DND-41 (cell line): ENCODE data around the gene TELO2.

Experiments
- ATAC-seq: fragments of 200-7000 bp; cut with Tn5 transposase; 3 replicates; pipeline ENCODE4 v1.9.1; 2021; ENCODE audit warnings: low read depth; ENCODE audit not compliant: insufficient read depth
- DNase-seq: peaks from one replicate; pipeline ENCODE4 v3.0.0-alpha.2; 2020
- H2AFZ ChIP-seq: 2 replicates; pipeline ENCODE4 v1.6.0; 2012; ENCODE audit warnings: low read depth, low read length
- H3K27ac ChIP-seq: 2 replicates; pipeline ENCODE4 v1.5.1; 2012; ENCODE audit warnings: low read length, inconsistent platforms
- H3K27me3 ChIP-seq: fragments of 200-600 bp; sonication (generic); 2 replicates; pipeline ENCODE4 v1.6.0; 2012; ENCODE audit warnings: low read length, mild to moderate bottlenecking, inconsistent platforms; ENCODE audit not compliant: insufficient read depth, poor library complexity
- H3K36me3 ChIP-seq: 2 replicates; pipeline ENCODE4 v1.5.1; 2012; ENCODE audit warnings: low read length, inconsistent platforms; ENCODE audit not compliant: insufficient read depth
- H3K4me1 ChIP-seq: 2 replicates; pipeline ENCODE4 v1.5.1; 2012; ENCODE audit warnings: mild to moderate bottlenecking, low read length; ENCODE audit not compliant: insufficient read depth
- H3K4me2 ChIP-seq: 2 replicates; pipeline ENCODE4 v1.6.0; 2012; ENCODE audit warnings: mild to moderate bottlenecking, moderate library complexity, low read length, inconsistent platforms; ENCODE audit not compliant: insufficient read depth
- H3K4me3 ChIP-seq, 2 experiments: fragments of 200-600 bp in 1 of 2; shearing (Covaris generic) in 1 of 2; 2 replicates each; pipeline ENCODE4 v1.5.1; 2012 to 2016; ENCODE audit warnings: inconsistent platforms in 2 of 2, low read length in 2 of 2, mild to moderate bottlenecking in 2 of 2, low read depth in 1 of 2, moderate library complexity in 1 of 2
- H3K79me2 ChIP-seq: 2 replicates; pipeline ENCODE4 v1.6.0; 2012; ENCODE audit warnings: low read length, inconsistent platforms; ENCODE audit not compliant: insufficient read depth
- H3K9ac ChIP-seq: 2 replicates; pipeline ENCODE4 v1.6.0; 2012; ENCODE audit warnings: low read depth, mild to moderate bottlenecking, inconsistent platforms, low read length, moderate library complexity
- H3K9me3 ChIP-seq: 2 replicates; pipeline ENCODE4 v1.5.1; 2012; ENCODE audit warnings: low read length, moderate library complexity, mild to moderate bottlenecking, inconsistent platforms; ENCODE audit not compliant: insufficient read depth, severe bottlenecking
- H4K20me1 ChIP-seq: 2 replicates; pipeline ENCODE4 v1.6.0; 2012; ENCODE audit warnings: low read length; ENCODE audit not compliant: insufficient read depth
- EZH2 ChIP-seq: IDR thresholded peaks from 3 replicates; pipeline ENCODE4 v1.6.1; 2012; ENCODE audit warnings: borderline replicate concordance, low read depth, mild to moderate bottlenecking, moderate library complexity, low read length, inconsistent platforms; ENCODE audit not compliant: severe bottlenecking
- TF ChIP-seq, protein P1 (sequence below): IDR thresholded peaks from 2 replicates; pipeline ENCODE4 v1.5.1; 2012; ENCODE audit warnings: borderline replicate concordance, low read length, moderate library complexity, mild to moderate bottlenecking; ENCODE audit not compliant: poor library complexity, severe bottlenecking; ENCODE audit errors: extremely low read depth

Gene TELO2

DNA sequence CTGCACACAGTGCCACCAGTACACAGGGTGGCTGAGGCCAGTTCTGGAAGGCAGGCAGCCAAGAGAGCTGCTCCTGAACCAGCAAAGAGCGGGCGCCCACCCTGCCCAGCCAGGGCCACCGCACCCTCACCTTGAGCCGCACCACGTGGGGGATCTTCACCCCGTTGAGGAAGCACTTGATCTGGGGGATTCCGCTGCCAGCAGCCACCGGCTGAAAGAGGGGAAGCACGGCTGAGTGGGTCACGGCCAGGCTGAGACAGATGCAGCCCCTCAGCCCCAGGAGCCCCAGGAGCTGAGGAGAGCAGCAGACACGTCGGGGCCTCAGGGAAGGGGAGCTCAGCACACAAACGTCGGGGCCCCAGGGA is 34.2 kb upstream of the TELO2 start:
- peaks cover 5% of the 10 kb centered on the region; the same call in 1 of the 2 replicates for H3K79me2 ChIP-seq
- H3K27me3 ChIP-seq = no peaks in the 10 kb centered on the region
- no peak overlapping the region for H3K4me2 ChIP-seq
- no peaks in the 10 kb centered on the region for H3K9me3 ChIP-seq
- H2AFZ ChIP-seq = no peak overlapping the region
- no peak overlapping the region for H3K4me3 ChIP-seq
- no peak overlapping the region for H3K27ac ChIP-seq
- H3K36me3 ChIP-seq = peaks cover 70% of the 10 kb centered on the region
- ATAC-seq = no peak
- H4K20me1 ChIP-seq = peaks cover 5% of the 10 kb centered on the region
- TF ChIP-seq EZH2 = no peak
- TF ChIP-seq, protein P1, sequence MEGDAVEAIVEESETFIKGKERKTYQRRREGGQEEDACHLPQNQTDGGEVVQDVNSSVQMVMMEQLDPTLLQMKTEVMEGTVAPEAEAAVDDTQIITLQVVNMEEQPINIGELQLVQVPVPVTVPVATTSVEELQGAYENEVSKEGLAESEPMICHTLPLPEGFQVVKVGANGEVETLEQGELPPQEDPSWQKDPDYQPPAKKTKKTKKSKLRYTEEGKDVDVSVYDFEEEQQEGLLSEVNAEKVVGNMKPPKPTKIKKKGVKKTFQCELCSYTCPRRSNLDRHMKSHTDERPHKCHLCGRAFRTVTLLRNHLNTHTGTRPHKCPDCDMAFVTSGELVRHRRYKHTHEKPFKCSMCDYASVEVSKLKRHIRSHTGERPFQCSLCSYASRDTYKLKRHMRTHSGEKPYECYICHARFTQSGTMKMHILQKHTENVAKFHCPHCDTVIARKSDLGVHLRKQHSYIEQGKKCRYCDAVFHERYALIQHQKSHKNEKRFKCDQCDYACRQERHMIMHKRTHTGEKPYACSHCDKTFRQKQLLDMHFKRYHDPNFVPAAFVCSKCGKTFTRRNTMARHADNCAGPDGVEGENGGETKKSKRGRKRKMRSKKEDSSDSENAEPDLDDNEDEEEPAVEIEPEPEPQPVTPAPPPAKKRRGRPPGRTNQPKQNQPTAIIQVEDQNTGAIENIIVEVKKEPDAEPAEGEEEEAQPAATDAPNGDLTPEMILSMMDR = no peak
- H3K4me1 ChIP-seq = no peaks in the 10 kb centered on the region
- no peak for DNase-seq
- H3K9ac ChIP-seq = no peak overlapping the region

DNA sequence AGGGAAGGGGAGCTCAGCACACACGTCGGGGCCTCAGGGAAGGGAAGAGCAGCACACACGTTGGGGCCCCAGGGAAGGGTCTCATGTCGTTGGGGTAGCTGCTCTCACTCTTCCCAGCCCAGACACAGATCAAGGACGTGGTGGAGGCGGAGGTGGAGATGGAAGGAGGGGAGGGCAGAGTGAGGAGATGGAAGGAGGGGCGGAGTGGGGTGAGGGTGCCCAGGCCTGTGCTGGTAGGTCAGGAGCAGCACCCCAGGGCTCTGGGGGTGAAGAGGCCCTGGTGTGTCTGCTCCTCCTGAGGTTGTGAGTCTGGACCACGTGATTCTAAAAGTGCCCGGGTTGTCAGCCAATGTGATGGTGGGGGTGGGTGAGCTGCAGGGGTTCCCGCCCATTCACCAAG is 33.2 kb upstream of the TELO2 start:
- no peak for DNase-seq
- Histone ChIP-seq H2AFZ (no peak overlapping the region), H3K4me3 (no peak overlapping the region), H3K36me3 (peaks cover 70% of the 10 kb centered on the region), H3K27ac (no peak overlapping the region), H3K27me3 (no peaks in the 10 kb centered on the region), H3K9ac (no peak overlapping the region), H3K79me2 (peaks cover 9% of the 10 kb centered on the region; the same call in 1 of the 2 replicates), H3K4me1 (no peaks in the 10 kb centered on the region), H4K20me1 (peaks cover 12% of the 10 kb centered on the region), H3K9me3 (no peaks in the 10 kb centered on the region), H3K4me2 (no peak overlapping the region)
- no peak for ATAC-seq
- TF ChIP-seq, protein P1 = no peak
- no peak for TF ChIP-seq EZH2

DNA sequence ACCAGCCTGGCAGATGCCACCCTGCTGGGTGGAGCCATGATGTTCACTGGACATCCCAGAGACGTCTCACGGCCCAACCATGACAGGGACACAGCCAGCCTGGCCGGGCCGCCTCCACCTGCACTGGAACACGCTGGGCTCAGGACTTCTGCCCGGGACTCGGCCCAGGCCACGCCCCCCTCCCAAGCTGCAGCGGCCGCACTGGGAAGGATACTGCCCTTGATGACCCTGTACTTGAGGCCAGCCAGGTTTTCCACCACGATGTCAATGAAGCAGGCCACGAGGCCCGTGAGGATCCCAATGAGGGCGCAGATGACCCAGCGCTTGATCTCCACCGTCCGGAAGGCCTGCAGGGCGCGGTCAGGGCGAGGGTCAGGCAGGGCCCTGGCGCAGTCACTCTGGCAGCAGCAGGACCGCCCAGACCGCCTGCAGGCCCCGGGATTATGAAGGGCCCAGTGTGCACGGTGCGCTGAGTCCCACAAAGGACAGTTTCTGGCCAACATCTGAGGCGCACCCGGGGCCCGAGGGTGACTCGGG is 32.5 kb upstream of the TELO2 start:
- H3K9me3 ChIP-seq = no peaks in the 10 kb centered on the region

More for the DNA sequence above, 32.5 kb upstream of the TELO2 start:
- Histone ChIP-seq H3K4me2 (no peak overlapping the region), H2AFZ (no peak overlapping the region), H3K36me3 (peaks cover 67% of the 10 kb centered on the region), H3K4me1 (no peaks in the 10 kb centered on the region), H3K27ac (no peak overlapping the region), H3K27me3 (no peaks in the 10 kb centered on the region), H3K4me3 (no peak overlapping the region), H3K9ac (no peak overlapping the region), H3K79me2 (peaks cover 16% of the 10 kb centered on the region; the same call in 1 of the 2 replicates), H4K20me1 (peaks cover 16% of the 10 kb centered on the region)
- ATAC-seq (no peak), DNase-seq (no peak)
- no peak for TF ChIP-seq EZH2
- TF ChIP-seq, protein P1 = no peak
